ENCODE data around the gene MTCH1.
"Not testable (repeated sequence)": the region's sequence is repeated elsewhere in the genome, so short reads cannot be mapped to it uniquely, and the experiment has no call there.

Gene MTCH1

GRCh38 chr6:36955671-36956445 lies 30.1 kb downstream of the MTCH1 start:
- ChIA-PET CTCF (interaction anchor here (0.7 to 3.5 kb wide), 6 partner anchors 19 to 189 kb away, joined by 3 to 16 read pairs (median 6); partner anchors contain the start of gene C6orf89), POLR2A (no interaction called here)
- DNase-seq (ENCODE audit: low read depth, low spot score), result no peak
- no peak for TF ChIP-seq CTCF (IDR thresholded peaks at IDR 0.05; ENCODE audit: insufficient read depth, low read length, missing control alignments)
- H3K4me3 ChIP-seq (ENCODE audit: low read depth, low read length), result no peak overlapping the region

- TF ChIP-seq CTCF (IDR thresholded peaks at IDR 0.05; ENCODE audit: insufficient read depth, low read length, missing control alignments), result no peak
- CTCF ChIA-PET, result interaction anchor here (0.9 to 3.5 kb wide), 4 partner anchors 22 to 189 kb away, joined by 3 to 16 read pairs (median 8); partner anchors contain the start of gene C6orf89
- POLR2A ChIA-PET, result no interaction called here
- no peak for DNase-seq (ENCODE audit: low read depth, low spot score)
- H3K4me3 ChIP-seq (ENCODE audit: low read depth, low read length), result no peak overlapping the region
These were observed 30.9 kb downstream of the MTCH1 start for GRCh38 chr6:36955136-36955535.

- ChIA-PET CTCF (interaction anchor here (0.9 to 3.5 kb wide), 5 partner anchors 23 to 188 kb away, joined by 3 to 16 read pairs (median 7); partner anchors contain the start of gene C6orf89), POLR2A (no interaction called here)
- H3K4me3 ChIP-seq (ENCODE audit: low read depth, low read length), result no peak within 1 kb of the TSS
- no peak for DNase-seq (ENCODE audit: low read depth, low spot score)
- no peak for TF ChIP-seq CTCF (IDR thresholded peaks at IDR 0.05; ENCODE audit: insufficient read depth, low read length, missing control alignments)
These were observed 31.6 kb downstream of the MTCH1 start, which contains the start of gene PI16 for GRCh38 chr6:36954262-36954931. TSS of gene PI16 (plus strand) at chr6:36954738. CDS start at chr6:36954761, 23 bp downstream.

- POLR2A ChIA-PET, result no interaction called here
These were observed 32.1 kb downstream of the MTCH1 start for GRCh38 chr6:36953931-36954261.

GRCh38 chr6:36949636-36950035 lies 36.4 kb downstream of the MTCH1 start:
- no peak overlapping the region for H3K4me3 ChIP-seq (ENCODE audit: low read depth, low read length)
- no peak for DNase-seq (ENCODE audit: low read depth, low spot score)
- TF ChIP-seq CTCF (IDR thresholded peaks at IDR 0.05; ENCODE audit: insufficient read depth, low read length, missing control alignments), result no peak
- POLR2A ChIA-PET, result no interaction called here
- CTCF ChIA-PET, result interaction anchor here (0.8 to 1.3 kb wide), 3 partner anchors 10 to 76 kb away, joined by 3 read pairs; no protein-coding TSS in a partner anchor

More at GRCh38 chr6:36953931-36954261, 32.1 kb downstream of the MTCH1 start:
- no peak for TF ChIP-seq CTCF (IDR thresholded peaks at IDR 0.05; ENCODE audit: insufficient read depth, low read length, missing control alignments)
- DNase-seq (ENCODE audit: low read depth, low spot score), result no peak
- CTCF ChIA-PET, result interaction anchor here (1.2 to 3.5 kb wide), 3 partner anchors 24 to 187 kb away, joined by 3 to 16 read pairs (median 7); partner anchors contain the start of gene C6orf89
- H3K4me3 ChIP-seq (ENCODE audit: low read depth, low read length), result no peak overlapping the region

- DNase-seq (ENCODE audit: low read depth, low spot score); H3K4me3 ChIP-seq (ENCODE audit: low read depth, low read length); POLR2A ChIA-PET: not testable (repeated sequence)
- CTCF ChIA-PET, result interaction anchor here (0.8 kb wide), 1 partner anchor 30 kb away, joined by 3 read pairs; no protein-coding TSS in a partner anchor
These were observed 36.9 kb downstream of the MTCH1 start for GRCh38 chr6:36949076-36949475.

Data from AG04449 (cell line).